Mucosa of descending colon (tissue), 3 donors: ENCODE results near the gene DSCAML1. TPM values are rescaled to one million over a fixed set of nuclear protein-coding genes. Genes with fewer than 3 reads are reported as not detected.
A peak's percentile ranks its signal among the peaks of the same experiment; 100 is the strongest.

ENCODE experiments used
- ATAC-seq: fragments of 200-7000 bp; cut with Tn5 transposase; one replicate; pipeline ENCODE4 v1.9.1; 2020; ENCODE audit warnings: mild to moderate bottlenecking, moderate library complexity
- DNase-seq, 3 donors: peaks; one replicate each; pipeline ENCODE4 v3.0.0-alpha.2; 2020
- H3K36me3 ChIP-seq: fragments of 200-600 bp; one replicate; pipeline ENCODE4 v1.8.0; 2021; ENCODE audit warnings: low read depth, mild to moderate bottlenecking
- H3K4me1 ChIP-seq: fragments of 200-600 bp; one replicate; pipeline ENCODE4 v1.8.0; 2021; ENCODE audit warnings: low read depth, mild to moderate bottlenecking
- H3K4me3 ChIP-seq: fragments of 200-600 bp; one replicate; pipeline ENCODE4 v1.8.0; 2021; ENCODE audit warnings: mild to moderate bottlenecking
- H3K9me3 ChIP-seq: fragments of 200-600 bp; one replicate; pipeline ENCODE4 v1.8.0; 2021; ENCODE audit warnings: mild to moderate bottlenecking
- intact Hi-C, 2 donors: fragments of 100-400 bp; cut with DNase I in 1 of 2; cut with micrococcal nuclease in 1 of 2; formaldehyde crosslinking; loops; one replicate each; pipeline versions ENCODE4 v1.11.0 to v1.11.1; 2022; cut with DNase I, micrococcal nuclease
- total RNA-seq, 3 donors: library from RNA; stranded (reverse); fragmentation: NEBNext Ultra II Directional in 2 of 3; extraction: Animal tissue kit (Norgen Biotek cat#: 25700) in 2 of 3; gene quantifications; one replicate each; pipeline versions ENCODE4 v1.2.1 to v1.2.4, GENCODE V29; 2021 to 2023
- TF ChIP-seq, protein P1 (sequence below): fragments of 200-600 bp; IDR thresholded peaks from one replicate; pipeline ENCODE4 v1.8.0; 2022; ENCODE audit warnings: antibody characterized with exemption, mild to moderate bottlenecking
- donor health status: DM: no; HTN: no; CAD: no; lungs with moderate emphysema.
- donor health status: DM: no; HTN: no; CAD: no.
- donor health status: DM: no; HTN: yes; CAD: no.

Gene DSCAML1
- total RNA-seq, 3 donors from 2014 or later = 5.0 to 5.5 (median 5.3) TPM

DNA sequence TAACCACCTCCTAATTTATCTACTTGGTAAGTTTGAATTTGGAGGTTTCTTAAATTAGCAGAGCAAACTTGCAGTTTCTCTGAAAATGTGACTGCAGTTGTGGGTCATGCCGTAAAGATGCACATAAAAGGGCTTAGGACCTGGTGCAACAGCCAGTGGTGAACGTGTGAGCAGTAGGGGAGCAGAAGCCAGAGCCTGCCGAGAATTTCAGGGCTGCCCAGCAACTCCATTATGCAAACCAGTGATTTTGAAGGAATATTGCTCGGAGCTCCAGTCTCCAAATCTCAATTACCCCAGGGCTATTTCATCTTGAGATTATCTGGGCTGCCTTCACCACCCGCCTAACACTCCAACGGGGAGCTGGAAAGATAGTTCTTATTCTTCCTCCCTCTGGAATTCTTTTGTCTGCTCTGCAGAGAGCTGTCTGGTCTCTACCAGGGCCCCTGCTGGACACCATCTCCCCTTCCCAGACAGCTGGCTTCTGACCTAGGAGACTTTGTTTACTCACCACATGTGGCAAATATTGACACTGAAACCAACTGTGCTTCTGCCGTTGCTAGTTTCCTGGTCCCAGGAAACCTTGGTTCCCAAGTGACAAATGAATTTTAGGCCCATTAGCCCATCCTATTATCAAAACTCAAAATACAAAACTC, 93.9 kb downstream of the DSCAML1 start:
- ATAC-seq = peak; percentile 76
- no peaks in the 10 kb centered on the region for H3K9me3 ChIP-seq
- intact Hi-C loops = no loop called here

DNA sequence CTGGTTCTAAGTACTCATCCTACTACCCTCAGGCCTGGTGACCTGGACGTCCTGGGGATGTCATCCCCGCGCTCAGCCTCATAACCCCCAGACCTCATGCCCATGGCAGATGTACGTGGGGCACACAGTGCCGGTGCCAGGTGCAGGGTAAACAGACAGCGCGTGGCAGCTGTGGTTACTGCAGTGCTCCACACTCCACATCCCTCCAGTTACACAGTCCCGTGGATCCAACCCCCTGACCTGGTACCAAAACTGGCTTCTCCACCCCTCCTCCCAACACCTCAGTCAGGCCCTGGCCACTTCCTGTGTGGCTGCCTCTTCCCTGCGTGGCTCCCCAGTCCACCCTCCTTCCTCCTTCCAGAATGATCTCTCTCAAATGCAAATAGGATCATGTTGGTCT, 95.2 kb downstream of the DSCAML1 start:
- Histone ChIP-seq H3K36me3 (no peaks in the 10 kb centered on the region), H3K9me3 (no peaks in the 10 kb centered on the region), H3K4me1 (peaks cover 5% of the 10 kb centered on the region), H3K4me3 (no peak overlapping the region)
- DNase-seq = no peak
- no peak for ATAC-seq
- TF ChIP-seq, protein P1, sequence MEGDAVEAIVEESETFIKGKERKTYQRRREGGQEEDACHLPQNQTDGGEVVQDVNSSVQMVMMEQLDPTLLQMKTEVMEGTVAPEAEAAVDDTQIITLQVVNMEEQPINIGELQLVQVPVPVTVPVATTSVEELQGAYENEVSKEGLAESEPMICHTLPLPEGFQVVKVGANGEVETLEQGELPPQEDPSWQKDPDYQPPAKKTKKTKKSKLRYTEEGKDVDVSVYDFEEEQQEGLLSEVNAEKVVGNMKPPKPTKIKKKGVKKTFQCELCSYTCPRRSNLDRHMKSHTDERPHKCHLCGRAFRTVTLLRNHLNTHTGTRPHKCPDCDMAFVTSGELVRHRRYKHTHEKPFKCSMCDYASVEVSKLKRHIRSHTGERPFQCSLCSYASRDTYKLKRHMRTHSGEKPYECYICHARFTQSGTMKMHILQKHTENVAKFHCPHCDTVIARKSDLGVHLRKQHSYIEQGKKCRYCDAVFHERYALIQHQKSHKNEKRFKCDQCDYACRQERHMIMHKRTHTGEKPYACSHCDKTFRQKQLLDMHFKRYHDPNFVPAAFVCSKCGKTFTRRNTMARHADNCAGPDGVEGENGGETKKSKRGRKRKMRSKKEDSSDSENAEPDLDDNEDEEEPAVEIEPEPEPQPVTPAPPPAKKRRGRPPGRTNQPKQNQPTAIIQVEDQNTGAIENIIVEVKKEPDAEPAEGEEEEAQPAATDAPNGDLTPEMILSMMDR = no peak
- intact Hi-C loops = no loop called here

More for the DNA sequence above, 93.9 kb downstream of the DSCAML1 start:
- H3K36me3 ChIP-seq = no peaks in the 10 kb centered on the region
- peak in 1 of 3 donors; percentile 34 for DNase-seq
- TF ChIP-seq, protein P1 = no peak
- H3K4me3 ChIP-seq = no peak overlapping the region
- peaks cover 5% of the 10 kb centered on the region for H3K4me1 ChIP-seq

DNA sequence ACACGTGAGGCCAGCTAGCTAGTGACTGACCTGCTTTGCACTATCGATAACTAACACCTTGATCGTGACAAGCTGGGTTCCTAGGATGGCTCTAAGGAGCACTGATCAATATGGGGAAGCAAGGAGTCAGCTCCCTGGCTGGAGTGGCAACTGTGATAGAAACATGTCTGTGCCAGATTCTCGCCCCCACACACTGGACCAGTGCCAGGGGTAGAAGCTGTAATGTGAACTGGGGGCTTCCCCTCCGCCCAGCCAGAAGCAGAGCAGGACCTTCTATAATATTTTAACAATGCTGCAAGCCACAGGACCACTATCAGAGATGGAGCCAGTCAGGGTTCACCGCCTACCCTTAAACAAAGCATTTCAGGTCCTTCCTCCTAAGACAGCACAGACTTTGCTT, 96.5 kb downstream of the DSCAML1 start:
- intact Hi-C loops = no loop called here
- no peaks in the 10 kb centered on the region for H3K36me3 ChIP-seq
- H3K4me3 ChIP-seq = no peak overlapping the region
- DNase-seq (no peak), ATAC-seq (no peak)
- no peaks in the 10 kb centered on the region for H3K9me3 ChIP-seq
- TF ChIP-seq, protein P1 = no peak
- peaks cover 5% of the 10 kb centered on the region for H3K4me1 ChIP-seq

- DNase-seq (no peak), ATAC-seq (no peak)
- Histone ChIP-seq H3K4me3 (no peak overlapping the region), H3K36me3 (no peaks in the 10 kb centered on the region), H3K4me1 (no peaks in the 10 kb centered on the region), H3K9me3 (no peaks in the 10 kb centered on the region)
- TF ChIP-seq, protein P1 = no peak
- intact Hi-C loops = no loop called here
Observed at GRCh38 chr11:117697319-117697718, 99.7 kb downstream of the DSCAML1 start.

DNA sequence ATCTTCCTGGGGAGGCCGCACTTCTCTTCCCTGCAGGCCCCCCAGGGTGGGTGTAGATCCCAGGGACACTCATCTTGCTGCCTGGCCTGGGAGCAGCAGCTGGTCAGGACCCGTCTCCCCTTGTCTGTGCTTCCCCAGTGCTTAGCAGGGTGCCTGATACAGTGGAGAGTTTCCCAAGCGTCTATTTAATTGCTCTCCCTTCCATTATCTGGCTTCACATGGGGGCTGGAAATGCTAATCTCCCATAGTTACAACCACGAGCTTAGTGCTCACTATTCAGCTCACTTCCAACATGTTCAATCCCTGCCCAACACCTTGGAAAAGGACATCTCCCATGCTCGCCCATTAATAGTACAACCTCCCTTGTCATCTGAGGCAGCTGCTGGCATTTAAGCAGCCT, 100.5 kb downstream of the DSCAML1 start:
- no peak overlapping the region for H3K4me3 ChIP-seq
- H3K36me3 ChIP-seq = no peaks in the 10 kb centered on the region
- TF ChIP-seq, protein P1 = no peak
- H3K9me3 ChIP-seq = no peaks in the 10 kb centered on the region
- no peak for DNase-seq
- ATAC-seq = no peak
- no peaks in the 10 kb centered on the region for H3K4me1 ChIP-seq
- intact Hi-C loops = no loop called here

DNA sequence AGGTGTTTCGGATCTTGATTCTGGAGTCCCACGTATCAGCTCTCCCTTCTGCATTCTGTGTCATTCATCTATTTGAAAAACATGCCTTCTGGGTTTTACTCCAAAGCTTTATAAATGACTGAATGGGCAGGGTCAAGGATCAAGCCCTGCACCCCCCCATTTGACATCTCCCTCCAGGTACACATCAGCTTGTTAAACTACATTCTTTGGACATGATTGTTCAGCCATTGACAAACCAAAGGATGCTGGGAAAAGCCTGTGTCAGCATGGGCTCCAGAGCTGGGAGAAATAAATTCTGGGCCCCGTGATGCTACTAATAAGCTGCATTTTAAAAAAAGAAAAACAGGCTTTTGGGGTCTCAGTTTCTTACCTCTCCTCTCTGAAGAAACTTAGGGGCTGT, 103.7 kb downstream of the DSCAML1 start:
- no peaks in the 10 kb centered on the region for H3K4me1 ChIP-seq
- ATAC-seq (no peak), DNase-seq (no peak)
- TF ChIP-seq, protein P1 = no peak
- H3K4me3 ChIP-seq = no peak overlapping the region
- H3K9me3 ChIP-seq = no peaks in the 10 kb centered on the region
- H3K36me3 ChIP-seq = no peaks in the 10 kb centered on the region
- intact Hi-C loops = no loop called here
